NCI-H1694 (cell line): ENCODE results near the gene VTCN1.
A peak's percentile ranks its signal among the peaks of the same experiment; 100 is the strongest.
"Not testable (repeated sequence)": the region's sequence is repeated elsewhere in the genome, so short reads cannot be mapped to it uniquely, and the experiment has no call there.

Experiments
- DNase-seq: peaks from one replicate; lab custom pipeline; 2025; lab: John Stamatoyannopoulos, UW

VTCN1 gene

DNA sequence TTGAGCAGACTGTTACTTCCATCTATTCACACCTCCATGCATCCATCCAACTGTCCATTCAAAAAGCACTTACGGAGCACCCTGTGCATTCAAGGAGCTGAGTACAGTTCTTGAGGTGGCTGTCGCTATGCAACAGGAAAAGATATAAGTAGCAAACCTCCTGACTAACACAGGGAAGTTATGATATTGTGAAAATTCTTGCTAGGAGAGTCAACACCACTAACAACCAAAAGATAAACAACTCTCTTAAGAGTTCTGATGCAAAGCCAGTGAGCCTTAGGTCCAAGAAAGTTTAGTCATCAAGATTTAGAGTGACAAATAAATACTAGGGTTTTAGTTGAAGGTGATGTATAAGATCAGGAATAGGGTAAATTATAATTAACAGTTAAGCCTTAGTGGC, 44.7 kb downstream of the VTCN1 start:
- no peak for DNase-seq

DNA sequence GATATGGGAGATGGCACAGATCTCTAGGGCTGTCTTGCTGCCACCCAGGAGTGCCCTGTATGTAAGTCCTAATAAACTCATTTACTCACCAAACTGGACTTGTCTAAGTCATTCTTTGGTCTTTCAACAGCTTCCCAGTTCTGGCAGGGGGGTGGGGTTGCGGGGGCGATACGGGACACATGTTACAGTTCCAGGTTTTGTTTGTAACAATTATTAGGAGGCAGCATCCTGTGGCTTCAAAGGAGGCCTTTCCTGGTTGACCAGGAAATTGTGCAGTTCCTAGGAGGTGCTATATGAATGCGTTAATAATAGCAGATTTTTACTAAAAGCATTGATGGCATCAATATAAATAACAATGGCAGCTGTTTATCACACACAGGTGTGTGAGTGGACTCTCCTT, 46.5 kb downstream of the VTCN1 start:
- no peak for DNase-seq

- peak; percentile 15 for DNase-seq
Measured at GRCh38 chr1:117162816-117163215, 47.9 kb downstream of the VTCN1 start.

GRCh38 chr1:117161887-117162286, 48.8 kb downstream of the VTCN1 start:
- no peak for DNase-seq

GRCh38 chr1:117151305-117151704, 59.4 kb downstream of the VTCN1 start:
- not testable (repeated sequence) for DNase-seq

DNA sequence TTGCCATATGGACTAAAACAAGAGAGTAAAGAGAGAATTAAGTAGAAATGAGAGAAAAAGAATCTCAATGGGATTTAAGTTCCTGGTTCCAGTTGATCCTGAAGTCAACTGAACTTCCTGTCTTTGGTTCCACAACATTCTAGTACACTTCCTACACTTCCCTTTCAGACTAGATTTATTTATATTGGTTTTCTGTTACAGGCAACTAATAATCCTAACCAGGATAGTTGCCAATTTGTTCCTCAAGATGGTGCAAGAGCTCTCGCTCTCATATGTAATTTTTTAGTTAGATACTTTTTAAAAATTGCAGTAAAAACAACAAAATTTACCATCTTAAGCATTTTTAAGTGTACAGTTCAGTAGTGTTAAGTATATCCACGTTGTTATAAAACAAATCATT, 60.4 kb downstream of the VTCN1 start:
- no peak for DNase-seq

GRCh38 chr1:117147856-117148588, 62.7 kb downstream of the VTCN1 start:
- no peak for DNase-seq

DNA sequence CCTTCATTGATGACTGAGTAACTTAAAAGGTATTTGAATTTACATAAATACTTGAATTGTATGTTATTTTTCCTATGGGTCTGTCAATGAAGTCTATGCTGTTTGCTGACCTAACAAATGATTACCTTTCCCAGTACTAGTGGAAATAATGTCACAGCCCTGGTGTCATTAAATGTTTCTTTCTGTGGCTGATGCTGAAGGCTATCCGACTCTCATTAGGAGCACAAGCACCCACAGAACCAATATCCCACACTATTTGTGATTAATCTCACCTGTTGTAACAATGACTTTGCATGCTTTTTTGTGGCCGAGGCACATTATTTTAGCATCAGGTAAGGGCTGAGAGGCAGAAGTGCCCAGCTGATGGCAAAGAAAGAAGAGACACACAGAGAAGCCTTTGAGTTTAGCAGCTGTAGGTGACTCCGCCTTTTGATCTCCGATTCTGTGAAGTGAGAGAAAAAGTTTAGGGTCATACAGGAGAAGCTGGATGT, 63.3 kb downstream of the VTCN1 start:
- no peak for DNase-seq

DNA sequence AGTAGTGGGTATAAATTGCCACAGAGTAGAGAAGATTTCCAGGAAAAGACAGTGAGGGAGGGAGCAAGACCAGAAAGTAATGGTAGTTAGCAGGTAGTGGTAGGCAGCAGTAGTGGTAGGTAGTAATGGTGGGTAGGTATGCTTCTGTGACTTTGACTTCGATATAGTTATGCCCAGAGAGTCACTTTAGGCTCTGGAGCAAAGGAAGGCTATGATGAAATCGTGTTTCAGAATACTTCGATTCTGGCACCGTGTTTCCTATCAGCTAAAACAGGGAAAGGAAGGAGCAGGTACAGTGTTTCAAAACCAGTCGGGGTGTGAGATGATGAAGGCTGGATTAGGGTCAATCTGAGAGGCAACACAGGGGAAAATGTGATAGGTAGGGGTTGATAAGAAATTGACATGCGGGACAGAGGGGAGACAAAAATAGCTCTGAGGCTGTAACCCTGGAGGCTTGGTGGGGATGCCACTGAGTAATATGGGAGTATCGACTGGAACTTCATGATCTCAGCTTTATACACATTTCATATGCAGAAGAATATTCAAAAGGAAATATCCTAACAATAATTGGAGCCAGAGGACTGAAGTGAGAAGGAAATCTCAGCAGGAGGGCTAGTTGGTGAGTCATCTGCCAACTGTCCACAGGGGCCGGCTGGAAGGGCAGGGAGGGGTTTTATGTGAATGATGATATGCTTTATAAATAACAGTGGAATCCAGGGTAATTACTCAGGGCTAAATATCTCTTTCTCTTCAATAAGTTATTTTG, 64.0 kb downstream of the VTCN1 start:
- DNase-seq, result no peak

GRCh38 chr1:117146072-117146471, 64.7 kb downstream of the VTCN1 start:
- no peak for DNase-seq

GRCh38 chr1:117143871-117144270, 66.9 kb downstream of the VTCN1 start:
- no peak for DNase-seq

DNA sequence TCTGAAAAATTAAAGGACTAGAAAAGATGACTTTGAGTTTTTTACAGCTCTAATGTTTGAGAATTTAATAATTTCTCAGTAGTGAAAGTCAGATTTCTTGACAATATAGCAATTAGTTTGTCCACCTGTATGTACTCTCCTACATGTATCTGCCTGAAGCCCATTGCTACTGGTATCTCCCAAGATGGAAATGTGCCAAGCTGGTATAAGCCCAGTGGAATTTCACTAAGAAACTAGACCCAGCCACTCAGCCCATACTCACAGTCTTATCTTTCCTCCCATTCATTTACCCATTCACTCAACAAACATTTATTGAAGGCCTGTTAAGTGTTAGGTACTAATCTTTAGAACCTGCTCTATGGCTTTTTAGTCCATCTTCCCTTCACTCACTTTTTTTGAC, 67.6 kb downstream of the VTCN1 start:
- DNase-seq, result no peak

GRCh38 chr1:117142200-117142599, 68.5 kb downstream of the VTCN1 start:
- no peak for DNase-seq

DNA sequence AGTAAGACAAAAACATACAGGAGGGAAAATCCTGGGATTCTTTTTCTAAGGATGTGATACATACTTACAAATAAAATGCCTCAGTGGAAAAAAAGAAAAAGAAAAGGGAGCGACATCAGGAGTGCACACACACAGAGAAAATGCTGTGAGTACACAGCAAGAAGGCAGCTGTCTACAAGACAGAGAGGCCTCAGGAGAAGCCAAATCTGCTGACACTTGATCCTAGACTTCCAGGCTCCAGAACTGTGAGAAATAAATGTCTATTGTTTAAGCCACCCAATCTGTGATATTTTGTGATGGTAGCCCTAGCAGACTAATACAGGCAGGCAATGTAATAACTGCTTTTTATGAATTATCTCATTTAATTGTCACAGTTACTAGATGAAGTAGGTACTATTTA, 72.2 kb downstream of the VTCN1 start:
- DNase-seq, result no peak

DNA sequence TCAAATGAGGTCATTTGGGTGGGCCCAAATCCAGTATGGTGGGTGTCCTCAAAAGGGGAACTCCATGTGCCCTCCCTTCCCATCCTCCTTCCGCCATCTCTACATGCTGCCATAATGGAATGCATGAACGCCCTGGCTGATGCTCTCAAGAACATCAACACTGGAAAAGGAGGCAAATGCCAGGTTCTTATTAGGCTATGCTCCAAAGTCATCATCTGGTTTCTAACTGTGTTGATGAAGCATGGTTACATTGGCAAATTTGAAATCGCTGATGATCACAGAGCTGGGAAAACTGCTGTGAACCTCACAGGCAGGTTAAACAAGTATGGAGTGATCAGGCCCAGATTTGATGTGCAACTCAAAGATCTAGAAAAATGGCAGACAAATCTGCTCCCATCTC, 72.6 kb downstream of the VTCN1 start:
- DNase-seq, result no peak

DNA sequence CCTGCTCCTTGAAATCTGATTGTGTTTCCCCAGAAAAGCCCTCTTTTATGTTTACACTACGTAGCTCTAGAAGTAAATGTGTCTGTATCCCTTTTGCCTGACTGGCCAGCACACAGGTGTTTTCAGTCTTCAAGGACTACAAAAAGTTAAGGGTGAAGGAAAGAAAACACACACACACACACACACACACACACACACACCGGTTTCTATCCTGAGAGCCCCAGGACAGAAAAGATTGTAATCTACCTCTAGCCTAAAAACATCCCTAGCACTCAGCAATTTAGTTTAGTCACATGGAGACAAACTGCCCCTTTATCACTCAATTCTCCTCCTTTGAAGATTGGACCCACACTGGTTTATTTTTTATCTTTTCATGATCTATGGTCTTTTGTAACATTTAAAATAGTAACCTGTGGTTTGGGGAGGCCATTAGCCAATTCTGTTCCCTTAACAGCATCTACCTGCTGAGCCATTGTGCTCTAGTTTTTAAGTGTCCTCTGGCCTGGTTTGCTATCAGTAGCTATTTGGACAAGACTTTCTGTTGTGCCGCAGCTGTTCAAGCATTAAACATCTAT, 73.4 kb downstream of the VTCN1 start:
- no peak for DNase-seq

DNA sequence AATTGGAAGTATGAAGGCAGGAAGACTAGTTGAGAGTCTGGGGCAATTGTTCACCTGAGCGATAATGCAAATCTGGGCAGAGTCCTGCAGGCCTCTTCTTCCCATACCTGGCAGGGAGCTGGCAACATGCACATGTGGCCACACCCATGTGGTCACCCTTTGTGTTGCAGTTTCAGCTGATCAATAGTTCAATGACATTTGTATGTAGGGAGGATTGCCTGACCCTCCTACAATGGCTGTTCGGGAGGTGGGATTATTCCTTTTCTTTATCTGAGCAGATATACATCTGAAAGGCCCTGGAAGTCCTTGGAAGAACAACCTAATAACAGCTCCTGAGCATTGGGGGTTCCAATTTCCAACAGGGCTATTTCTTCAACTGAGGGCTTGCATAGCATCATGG, 74.0 kb downstream of the VTCN1 start:
- no peak for DNase-seq

- DNase-seq, result no peak
Measured at GRCh38 chr1:117135329-117135728, 75.4 kb downstream of the VTCN1 start.

GRCh38 chr1:117130526-117130925, 80.2 kb downstream of the VTCN1 start:
- no peak for DNase-seq

GRCh38 chr1:117128323-117129079, 82.2 kb downstream of the VTCN1 start:
- DNase-seq, result peak; percentile 76

DNA sequence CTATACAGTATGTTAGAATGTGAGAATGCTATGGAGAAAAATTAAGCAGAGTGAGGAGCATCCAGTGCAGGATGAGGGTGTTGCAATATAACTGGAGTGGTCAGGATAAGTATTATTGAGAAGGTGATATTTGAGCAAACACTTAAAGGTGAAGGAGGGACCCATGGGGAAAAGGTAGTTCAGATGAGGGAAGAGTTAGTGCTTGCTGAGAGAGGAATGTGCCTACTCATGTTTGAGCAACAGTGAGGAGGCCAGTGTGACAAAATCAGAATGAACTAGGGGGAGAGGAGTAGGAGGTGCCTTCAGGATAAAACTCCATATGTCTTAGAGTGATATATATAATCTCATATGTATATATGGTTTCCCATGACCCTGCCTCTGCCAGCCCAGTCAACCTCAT, 82.9 kb downstream of the VTCN1 start:
- no peak for DNase-seq

GRCh38 chr1:117124661-117125060, 86.1 kb downstream of the VTCN1 start:
- DNase-seq, result no peak
